GM12878 (cell line): ENCODE measurements around the gene OGFR. TPM values are rescaled to one million over a fixed set of nuclear protein-coding genes. Genes with fewer than 3 reads are reported as not detected.

ENCODE experiments used
- ATAC-seq: fragments of 200-7000 bp; cut with Tn5 transposase; 3 replicates; pipeline ENCODE4 v1.9.1; 2020; ENCODE audit warnings: mild to moderate bottlenecking, moderate library complexity
- BruUV-seq: library from RNA; stranded (reverse); fragments of 400-500 nt; replicated peaks from 2 replicates; lab custom pipeline; 2021; lab: Mats Ljungman, UMichigan
- CTCF ChIA-PET: fragments of 300-600 bp; sonication (Branson Sonifier 250); formaldehyde crosslinking; extraction: SDS; loops from one replicate; lab custom pipeline; 2021; ENCODE audit warnings: inconsistent platforms; lab: Yijun Ruan, JAX
- POLR2A ChIA-PET: fragments of 350-600 bp; formaldehyde crosslinking; extraction: SDS; loops from one replicate; lab custom pipeline; 2021; ENCODE audit warnings: inconsistent platforms; lab: Charles Lee
- RAD21 ChIA-PET: fragments of 300-600 bp; sonication (Branson Sonifier 250); formaldehyde crosslinking; loops from one replicate; lab custom pipeline; 2023; ENCODE audit warnings: antibody characterized with exemption; ENCODE audit not compliant: unreplicated experiment; lab: Charles Lee
- SMC1A ChIA-PET: fragments of 300-600 bp; sonication (Branson Sonifier 250); formaldehyde crosslinking; loops from one replicate; lab custom pipeline; 2023; ENCODE audit not compliant: unreplicated experiment, uncharacterized antibody; lab: Charles Lee
- DNase-seq: peaks from one replicate; pipeline ENCODE4 v3.0.0-alpha.2; 2011; ENCODE audit warnings: low read depth, low spot score
- FAIRE-seq: peaks from 3 replicates; lab custom pipeline; 2011; peaks lifted over from hg19 to GRCh38; lab: Jason Lieb, UNC
- H2AFZ ChIP-seq: 2 replicates; pipeline ENCODE4 v1.6.0; 2011; ENCODE audit warnings: low read depth, low read length, control low read depth; ENCODE audit not compliant: control insufficient read depth
- H3K27ac ChIP-seq: 2 replicates; pipeline ENCODE4 v1.5.1; 2011; ENCODE audit warnings: control low read depth; ENCODE audit not compliant: control insufficient read depth, insufficient read depth
- H3K27me3 ChIP-seq, 2 experiments: replicated peaks in 1 of 2; 2 replicates each; pipeline versions ENCODE4 v1.6.0 to v1.6.1; 2011; ENCODE audit warnings: low read length in 1 of 2; ENCODE audit not compliant: control insufficient read depth in 2 of 2, insufficient read depth in 2 of 2
- H3K36me3 ChIP-seq, 2 experiments: 2 replicates each; pipeline ENCODE4 v1.5.1; 2011; ENCODE audit warnings: low read length in 1 of 2; ENCODE audit not compliant: control insufficient read depth in 2 of 2, insufficient read depth in 2 of 2
- H3K4me1 ChIP-seq: 2 replicates; pipeline ENCODE4 v1.6.1; 2011; ENCODE audit warnings: mild to moderate bottlenecking, low read length, moderate library complexity, mixed read lengths; ENCODE audit not compliant: control insufficient read depth, insufficient read depth
- H3K4me2 ChIP-seq: 2 replicates; pipeline ENCODE4 v1.6.0; 2011; ENCODE audit warnings: control low read depth; ENCODE audit not compliant: control insufficient read depth, insufficient read depth
- H3K4me3 ChIP-seq: fragments of 200-600 bp; sonication (generic); 2 replicates; pipeline ENCODE4 v1.5.1; 2016
- H3K79me2 ChIP-seq: 2 replicates; pipeline ENCODE4 v1.6.0; 2011; ENCODE audit warnings: low read length; ENCODE audit not compliant: control insufficient read depth, insufficient read depth
- H3K9ac ChIP-seq: 2 replicates; pipeline ENCODE4 v1.8.0; 2011; ENCODE audit warnings: low read length, control low read depth, mixed read lengths; ENCODE audit not compliant: control insufficient read depth, insufficient read depth
- H3K9me3 ChIP-seq: replicated peaks from 3 replicates; pipeline ENCODE4 v1.5.1; 2011; ENCODE audit warnings: mild to moderate bottlenecking, low read length; ENCODE audit not compliant: control insufficient read depth, insufficient read depth
- H4K20me1 ChIP-seq: 2 replicates; pipeline ENCODE4 v1.6.0; 2011; ENCODE audit not compliant: control insufficient read depth, insufficient read depth
- BHLHE40 ChIP-seq, 2 experiments: fragments of 450-650 bp in 1 of 2; IDR thresholded peaks; 2 replicates each; pipeline ENCODE4 v1.6.1; 2011 to 2017; ENCODE audit warnings: low read depth in 2 of 2, borderline replicate concordance in 1 of 2, improper control_type of control experiment in 1 of 2, low read length in 1 of 2, mild to moderate bottlenecking in 1 of 2
- CBX3 ChIP-seq: fragments of 200-600 bp; sonication (generic); IDR thresholded peaks from 2 replicates; pipeline ENCODE4 v1.6.1; 2016; ENCODE audit warnings: low read depth, borderline replicate concordance
- DPF2 ChIP-seq: fragments of 450-650 bp; IDR thresholded peaks from 2 replicates; pipeline ENCODE4 v1.6.1; 2017; ENCODE audit warnings: mild to moderate bottlenecking
- E2F4 ChIP-seq: IDR thresholded peaks from 2 replicates; pipeline ENCODE4 v1.6.1; 2012; ENCODE audit warnings: low read depth, low read length, improper control_type of control experiment
- HDAC2 ChIP-seq: fragments of 200-600 bp; sonication (generic); IDR thresholded peaks from 2 replicates; pipeline ENCODE4 v1.6.1; 2017
- IKZF1 ChIP-seq: fragments of 450-650 bp; conservative IDR thresholded peaks from 2 replicates; pipeline ENCODE4 v1.6.1; 2017; ENCODE audit warnings: antibody characterized with exemption, mild to moderate bottlenecking
- KDM1A ChIP-seq: fragments of 200-600 bp; sonication (generic); IDR thresholded peaks from 2 replicates; pipeline ENCODE4 v1.6.1; 2016; ENCODE audit warnings: borderline replicate concordance
- PKNOX1 ChIP-seq: fragments of 450-650 bp; IDR thresholded peaks from 2 replicates; pipeline ENCODE4 v1.6.1; 2016; ENCODE audit warnings: mild to moderate bottlenecking
- RB1 ChIP-seq: fragments of 450-650 bp; formaldehyde crosslinking; IDR thresholded peaks from 2 replicates; pipeline ENCODE4 v1.6.1; 2017; ENCODE audit warnings: mild to moderate bottlenecking, borderline replicate concordance
- RELB ChIP-seq: fragments of 450-650 bp; IDR thresholded peaks from 2 replicates; pipeline ENCODE4 v1.6.1; 2017; ENCODE audit warnings: low read depth, mild to moderate bottlenecking, moderate library complexity
- RUNX3 ChIP-seq: IDR thresholded peaks from 2 replicates; pipeline ENCODE4 v1.6.1; 2012; ENCODE audit warnings: low read length, inconsistent platforms
- TCF3 ChIP-seq: IDR thresholded peaks from 2 replicates; pipeline ENCODE4 v1.6.1; 2012; ENCODE audit warnings: low read depth, mild to moderate bottlenecking, low read length, borderline replicate concordance; ENCODE audit not compliant: insufficient read depth
- YY1 ChIP-seq: IDR thresholded peaks from 2 replicates; pipeline ENCODE4 v1.6.1; 2011; ENCODE audit warnings: low read depth, mild to moderate bottlenecking, low read length
- ZBTB40 ChIP-seq: fragments of 450-650 bp; IDR thresholded peaks from 2 replicates; pipeline ENCODE4 v1.6.1; 2016; ENCODE audit warnings: mild to moderate bottlenecking, moderate library complexity, borderline replicate concordance
- ZNF207 ChIP-seq: fragments of 450-650 bp; IDR thresholded peaks from 2 replicates; pipeline ENCODE4 v1.6.1; 2014; ENCODE audit warnings: antibody characterized with exemption, mild to moderate bottlenecking, borderline replicate concordance
- ZNF384 ChIP-seq: IDR thresholded peaks from 2 replicates; pipeline ENCODE4 v1.6.1; 2012; ENCODE audit warnings: low read depth, mild to moderate bottlenecking, low read length, improper control_type of control experiment, borderline replicate concordance
- ZSCAN29 ChIP-seq: fragments of 450-650 bp; IDR thresholded peaks from 2 replicates; pipeline ENCODE4 v1.6.1; 2017; ENCODE audit warnings: mild to moderate bottlenecking, moderate library complexity
- WGBS: methylation state at CpG from one replicate; pipeline ENCODE4 v1.1.6; 2016; ENCODE audit warnings: low lambda C conversion rate; ENCODE audit not compliant: insufficient replicate concordance, insufficient coverage; ENCODE audit errors: missing lambda C conversion rate; 5-methylcytosine and 5-hydroxymethylcytosine counted together
- in situ Hi-C: fragments of 300-500 bp; cut with MboI; formaldehyde crosslinking; loops from 9 replicates; pipeline ENCODE4 v1.14.3; 2018; ENCODE audit warnings: mixed read lengths
- intact Hi-C: fragments of 100-400 bp; cut with micrococcal nuclease; formaldehyde crosslinking; loops from one replicate; pipeline ENCODE4 v1.14.2; 2022; ENCODE audit not compliant: unreplicated experiment
- polyA plus RNA-seq, 11 experiments: library from polyadenylated mRNA; depleted of rRNA in 4 of 11; unstranded in 6 of 11; stranded (reverse) in 5 of 11; fragments of >200 nt; fragmentation: Nextera tagmentation in 4 of 11; fragmentation: Illumina TruSeq in 1 of 11; extraction: Ambion mirVana in 4 of 11; extraction: Trizol in 1 of 11; gene quantifications; 1 replicate in 1 of 11; 2 replicates in 10 of 11; pipeline versions ENCODE4 v1.2.1 to v1.2.3, GENCODE V29; 2011 to 2016; ENCODE audit warnings: inconsistent platforms in 2 of 11, missing spikeins in 2 of 11, low read depth in 1 of 11
- total RNA-seq, 4 experiments: library from RNA; depleted of rRNA in 3 of 4; stranded (reverse); fragments of >200 nt in 3 of 4; fragmentation: Illumina TruSeq in 1 of 4; extraction: Trizol in 1 of 4; gene quantifications; 2 replicates each; pipeline versions ENCODE4 v1.2.1 to v1.2.3, GENCODE V29; 2013 to 2021

Gene OGFR
- total and polyA plus RNA-seq, 10 of the 15 experiments (the other 5 are each of a cell fraction or from before 2014, with no cell fraction given), result 0.72 to 62.1 (median 27.3) TPM

- DNase-seq (no peak), ATAC-seq (no peak), FAIRE-seq (no peak)
- TF ChIP-seq TCF3 (no peak), RB1 (no peak), IKZF1 (no peak), HDAC2 (no peak), ZNF207 (no peak), ZNF384 (no peak), CBX3 (no peak), DPF2 (no peak), PKNOX1 (no peak), E2F4 (no peak), RELB (no peak), RUNX3 (no peak), KDM1A (no peak), YY1 (no peak), ZSCAN29 (no peak), BHLHE40 (IDR thresholded peaks at IDR 0.05; ENCODE audit: borderline replicate concordance in 1 of 2, low read depth in 2 of 2, low read length in 1 of 2) (no peak), ZBTB40 (no peak)
- Histone ChIP-seq H2AFZ (no peak overlapping the region), H3K9ac (no peak overlapping the region), H3K4me1 (peaks cover 6% of the 10 kb centered on the region), H3K27me3 (no peaks in the 10 kb centered on the region; a peak in 2 of 4 replicates), H3K79me2 (no peaks in the 10 kb centered on the region), H3K36me3 (no peaks in the 10 kb centered on the region), H3K9me3 (no peaks in the 10 kb centered on the region; the same call in 2 of the 3 replicates), H4K20me1 (no peaks in the 10 kb centered on the region), H3K4me3 (no peak overlapping the region), H3K27ac (no peak overlapping the region), H3K4me2 (no peak overlapping the region)
- CTCF ChIA-PET, result no interaction called here
- POLR2A ChIA-PET, result no interaction called here
- intact Hi-C loops, result no loop called here
- RAD21 ChIA-PET, result no interaction called here
- in situ Hi-C loops, result no loop called here
- BruUV-seq, result no TSS peak
- WGBS, result 57% methylated on average over 23 of the region's 23 CpGs
- SMC1A ChIA-PET, result no interaction called here
These were observed 32.5 kb upstream of the OGFR start for GRCh38 chr20:62772103-62772611.
